Neural cell (in vitro differentiated cells): ENCODE results near the gene RAG2. TPM values are rescaled to one million over a fixed set of nuclear protein-coding genes. Genes with fewer than 3 reads are reported as not detected.

ENCODE experiments used
- H2AFZ ChIP-seq: fragments of 200-600, 300-800 bp; sonication (generic), shearing (Covaris generic); 2 replicates; pipeline ENCODE4 v1.6.0; 2014; ENCODE audit warnings: low read depth, mild to moderate bottlenecking, antibody characterized with exemption, low read length, moderate library complexity
- H3F3A ChIP-seq: fragments of 200-600 bp; shearing (Covaris generic); 2 replicates; pipeline ENCODE4 v1.6.1; 2016; ENCODE audit warnings: mild to moderate bottlenecking, moderate library complexity, mixed read lengths, antibody characterized with exemption, low read length; ENCODE audit not compliant: insufficient read depth, poor library complexity, severe bottlenecking
- H3K27ac ChIP-seq: fragments of 200-600, 300-800 bp; sonication (generic), shearing (Covaris generic); 2 replicates; pipeline ENCODE4 v1.5.1; 2014; ENCODE audit warnings: mild to moderate bottlenecking, low read length, moderate library complexity
- H3K27me3 ChIP-seq: fragments of 300-800, 200-600 bp; sonication (generic), shearing (Covaris generic); 2 replicates; pipeline ENCODE4 v1.6.0; 2014; ENCODE audit warnings: mild to moderate bottlenecking, low read depth, low read length, moderate library complexity; ENCODE audit not compliant: insufficient read depth
- H3K36me3 ChIP-seq: fragments of 300-800, 200-600 bp; sonication (generic), shearing (Covaris generic); 2 replicates; pipeline ENCODE4 v1.5.1; 2014; ENCODE audit warnings: mild to moderate bottlenecking, antibody characterized with exemption, low read length, moderate library complexity; ENCODE audit not compliant: insufficient read depth
- H3K4me2 ChIP-seq: fragments of 300-800, 200-600 bp; sonication (generic), shearing (Covaris generic); 2 replicates; pipeline ENCODE4 v1.6.0; 2014; ENCODE audit warnings: mild to moderate bottlenecking, low read length
- H3K4me3 ChIP-seq: fragments of 300-800, 200-600 bp; sonication (generic), shearing (Covaris generic); 2 replicates; pipeline ENCODE4 v1.5.1; 2014; ENCODE audit warnings: mild to moderate bottlenecking, low read length, moderate library complexity
- H3K79me2 ChIP-seq: fragments of 200-600 bp; shearing (Covaris generic); replicated peaks from 2 replicates; pipeline ENCODE4 v1.6.0; 2014; ENCODE audit warnings: mild to moderate bottlenecking, low read length, moderate library complexity; ENCODE audit not compliant: insufficient read depth
- H3K9ac ChIP-seq: fragments of 300-800, 200-600 bp; sonication (generic), shearing (Covaris generic); 2 replicates; pipeline ENCODE4 v1.6.1; 2016; ENCODE audit warnings: mild to moderate bottlenecking, low read length, mixed read lengths
- H3K9me2 ChIP-seq: fragments of 200-600 bp; shearing (Covaris generic); 2 replicates; pipeline ENCODE4 v1.6.1; 2016; ENCODE audit warnings: mild to moderate bottlenecking, low read length, mixed read lengths; ENCODE audit not compliant: insufficient read depth
- H3K9me3 ChIP-seq: fragments of 200-600, 300-800 bp; sonication (generic), shearing (Covaris generic); 2 replicates; pipeline ENCODE4 v1.6.1; 2016; ENCODE audit warnings: mild to moderate bottlenecking, mixed run types, low read length, moderate library complexity, mixed read lengths
- H4K20me1 ChIP-seq: fragments of 200-600 bp; shearing (Covaris generic); 2 replicates; pipeline ENCODE4 v1.6.1; 2016; ENCODE audit warnings: mild to moderate bottlenecking, mixed run types; ENCODE audit not compliant: insufficient read depth
- CTCF ChIP-seq: fragments of 450-650 bp; IDR thresholded peaks from 2 replicates; pipeline ENCODE4 v1.5.1; 2014; ENCODE audit warnings: antibody characterized with exemption, mild to moderate bottlenecking, moderate library complexity; ENCODE audit not compliant: poor library complexity, severe bottlenecking
- EP300 ChIP-seq: fragments of 450-650 bp; conservative IDR thresholded peaks from 2 replicates; pipeline ENCODE4 v1.6.1; 2014; ENCODE audit warnings: antibody characterized with exemption, mild to moderate bottlenecking, moderate library complexity; ENCODE audit not compliant: poor library complexity, severe bottlenecking
- EZH2 ChIP-seq: fragments of 200-600, 300-800 bp; shearing (Covaris generic), sonication (generic); IDR thresholded peaks from 2 replicates; pipeline ENCODE4 v1.6.1; 2014; ENCODE audit warnings: antibody characterized with exemption, low read length, borderline replicate concordance, mild to moderate bottlenecking; ENCODE audit not compliant: insufficient read depth, poor library complexity, severe bottlenecking
- MXI1 ChIP-seq: fragments of 450-650 bp; conservative IDR thresholded peaks from 2 replicates; pipeline ENCODE4 v1.6.1; 2014; ENCODE audit warnings: antibody characterized with exemption, mild to moderate bottlenecking; ENCODE audit not compliant: poor library complexity, severe bottlenecking
- POLR2AphosphoS5 ChIP-seq: IDR thresholded peaks from 2 replicates; pipeline ENCODE4 v1.6.1; 2012
- RAD21 ChIP-seq: fragments of 450-650 bp; conservative IDR thresholded peaks from 2 replicates; pipeline ENCODE4 v1.6.1; 2014; ENCODE audit warnings: antibody characterized with exemption, mild to moderate bottlenecking, moderate library complexity
- REST ChIP-seq: IDR thresholded peaks from 2 replicates; pipeline ENCODE4 v1.6.1; 2012; ENCODE audit warnings: borderline replicate concordance
- SMC3 ChIP-seq: fragments of 450-650 bp; conservative IDR thresholded peaks from 2 replicates; pipeline ENCODE4 v1.6.1; 2014; ENCODE audit warnings: antibody characterized with exemption, mild to moderate bottlenecking, moderate library complexity; ENCODE audit not compliant: poor library complexity
- TAF1 ChIP-seq: IDR thresholded peaks from 2 replicates; pipeline ENCODE4 v1.6.1; 2012; ENCODE audit warnings: low read depth
- polyA plus RNA-seq: library from polyadenylated mRNA; depleted of rRNA; stranded (reverse); fragments of >200 nt; gene quantifications from 2 replicates; pipeline ENCODE4 v1.2.3, GENCODE V29; 2014

Gene RAG2
- polyA plus RNA-seq, 1 donor from 2014 or later: not detected

GRCh38 chr11:36577373-36577772, 20.7 kb downstream of the RAG2 start:
- Histone ChIP-seq H3K36me3 (no peaks in the 10 kb centered on the region), H3K4me2 (no peak overlapping the region), H3K79me2 (no peaks in the 10 kb centered on the region), H3F3A (no peaks in the 10 kb centered on the region), H3K9ac (no peak overlapping the region), H3K27me3 (no peaks in the 10 kb centered on the region), H3K9me2 (no peaks in the 10 kb centered on the region), H4K20me1 (no peaks in the 10 kb centered on the region), H3K27ac (no peak overlapping the region), H3K9me3 (no peaks in the 10 kb centered on the region), H3K4me3 (no peak overlapping the region), H2AFZ (no peak overlapping the region)
- no peak for TF ChIP-seq RAD21
- no peak for TF ChIP-seq REST
- no peak for TF ChIP-seq EP300
- TF ChIP-seq MXI1: no peak
- TF ChIP-seq SMC3: no peak
- no peak for TF ChIP-seq TAF1
- no peak for TF ChIP-seq POLR2AphosphoS5
- TF ChIP-seq EZH2: no peak
- no peak for TF ChIP-seq CTCF

GRCh38 chr11:36574486-36574885, 23.6 kb downstream of the RAG2 start:
- TF ChIP-seq EP300: no peak
- TF ChIP-seq SMC3: no peak
- TF ChIP-seq TAF1: no peak
- no peak for TF ChIP-seq POLR2AphosphoS5
- TF ChIP-seq MXI1: no peak
- no peaks in the 10 kb centered on the region for H3K9me2 ChIP-seq

More at GRCh38 chr11:36574486-36574885, 23.6 kb downstream of the RAG2 start:
- H3K27me3 ChIP-seq: no peaks in the 10 kb centered on the region
- H2AFZ ChIP-seq: no peak overlapping the region
- no peaks in the 10 kb centered on the region for H3F3A ChIP-seq
- no peak overlapping the region for H3K4me3 ChIP-seq
- no peaks in the 10 kb centered on the region for H3K79me2 ChIP-seq
- H3K9ac ChIP-seq: no peak overlapping the region
- H4K20me1 ChIP-seq: no peaks in the 10 kb centered on the region
- H3K27ac ChIP-seq: no peak overlapping the region
- H3K36me3 ChIP-seq: no peaks in the 10 kb centered on the region
- no peaks in the 10 kb centered on the region for H3K9me3 ChIP-seq
- no peak overlapping the region for H3K4me2 ChIP-seq
